Brain microvascular endothelial cell (primary cell): ENCODE data around the gene TSPAN17.

Experiments
- DNase-seq: peaks from one replicate; pipeline ENCODE4 v3.0.0-alpha.2; 2020
- H3K27ac ChIP-seq: fragments of 250-450 bp; sonication (Bioruptor Pico); 2 replicates; pipeline ENCODE4 v1.5.1; 2020; ENCODE audit warnings: mild to moderate bottlenecking, moderate library complexity
- H3K27me3 ChIP-seq: fragments of 250-450 bp; sonication (Bioruptor Pico); replicated peaks from 2 replicates; pipeline ENCODE4 v1.5.1; 2020; ENCODE audit warnings: mild to moderate bottlenecking
- H3K36me3 ChIP-seq: fragments of 250-450 bp; sonication (Bioruptor Pico); replicated peaks from 2 replicates; pipeline ENCODE4 v1.5.1; 2020; ENCODE audit warnings: mild to moderate bottlenecking
- H3K4me3 ChIP-seq: 2 replicates; pipeline ENCODE4 v1.5.1; 2011; ENCODE audit warnings: low read depth, mild to moderate bottlenecking, control low read depth, low read length, moderate library complexity
- in situ Hi-C: cut with HindIII; loops from 2 replicates; pipeline ENCODE4 v1.10.0; 2017; ENCODE audit warnings: low sequenced_read_pairs, low pct_ligation_motif_present
- TF ChIP-seq, protein P1 (sequence below): IDR thresholded peaks from 2 replicates; pipeline ENCODE4 v1.5.1; 2011; ENCODE audit warnings: low read depth, mild to moderate bottlenecking, moderate library complexity, low read length, control low read depth, inconsistent platforms; ENCODE audit errors: missing control alignments

The TSPAN17 gene

DNA sequence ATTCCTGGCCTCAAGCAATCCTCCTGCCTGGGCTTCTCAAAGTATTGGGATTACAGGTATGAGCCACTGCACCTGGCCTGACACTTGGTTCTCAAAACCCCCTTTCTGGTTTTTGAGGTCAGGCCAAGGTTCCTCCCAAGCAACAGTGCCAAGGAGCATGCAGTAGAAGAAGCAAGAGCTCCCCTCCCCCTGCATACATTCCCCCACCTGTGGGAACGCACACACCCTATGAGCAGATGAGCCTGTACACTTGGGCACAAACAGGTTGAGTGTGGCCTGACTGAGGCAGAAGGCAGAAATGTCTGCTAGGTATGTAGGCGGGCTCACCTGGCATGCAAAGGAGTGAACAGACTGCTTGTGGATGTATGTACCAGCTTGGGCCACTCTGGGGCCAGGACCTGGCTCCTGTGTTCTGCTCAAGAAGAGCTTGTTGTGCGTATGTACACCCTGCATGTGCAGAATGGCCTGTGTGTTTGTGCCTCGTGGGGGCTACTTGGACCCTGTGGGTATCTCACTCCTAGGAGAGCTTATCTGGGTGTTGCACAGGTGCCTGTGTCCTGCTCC, 39.1 kb upstream of the TSPAN17 start:
- no peak overlapping the region for H3K27ac ChIP-seq
- no peak for DNase-seq
- H3K27me3 ChIP-seq, result no peaks in the 10 kb centered on the region
- no peaks in the 10 kb centered on the region for H3K36me3 ChIP-seq
- TF ChIP-seq, protein P1, sequence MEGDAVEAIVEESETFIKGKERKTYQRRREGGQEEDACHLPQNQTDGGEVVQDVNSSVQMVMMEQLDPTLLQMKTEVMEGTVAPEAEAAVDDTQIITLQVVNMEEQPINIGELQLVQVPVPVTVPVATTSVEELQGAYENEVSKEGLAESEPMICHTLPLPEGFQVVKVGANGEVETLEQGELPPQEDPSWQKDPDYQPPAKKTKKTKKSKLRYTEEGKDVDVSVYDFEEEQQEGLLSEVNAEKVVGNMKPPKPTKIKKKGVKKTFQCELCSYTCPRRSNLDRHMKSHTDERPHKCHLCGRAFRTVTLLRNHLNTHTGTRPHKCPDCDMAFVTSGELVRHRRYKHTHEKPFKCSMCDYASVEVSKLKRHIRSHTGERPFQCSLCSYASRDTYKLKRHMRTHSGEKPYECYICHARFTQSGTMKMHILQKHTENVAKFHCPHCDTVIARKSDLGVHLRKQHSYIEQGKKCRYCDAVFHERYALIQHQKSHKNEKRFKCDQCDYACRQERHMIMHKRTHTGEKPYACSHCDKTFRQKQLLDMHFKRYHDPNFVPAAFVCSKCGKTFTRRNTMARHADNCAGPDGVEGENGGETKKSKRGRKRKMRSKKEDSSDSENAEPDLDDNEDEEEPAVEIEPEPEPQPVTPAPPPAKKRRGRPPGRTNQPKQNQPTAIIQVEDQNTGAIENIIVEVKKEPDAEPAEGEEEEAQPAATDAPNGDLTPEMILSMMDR, result no peak
- in situ Hi-C loops, result no loop called here
- no peak overlapping the region for H3K4me3 ChIP-seq

DNA sequence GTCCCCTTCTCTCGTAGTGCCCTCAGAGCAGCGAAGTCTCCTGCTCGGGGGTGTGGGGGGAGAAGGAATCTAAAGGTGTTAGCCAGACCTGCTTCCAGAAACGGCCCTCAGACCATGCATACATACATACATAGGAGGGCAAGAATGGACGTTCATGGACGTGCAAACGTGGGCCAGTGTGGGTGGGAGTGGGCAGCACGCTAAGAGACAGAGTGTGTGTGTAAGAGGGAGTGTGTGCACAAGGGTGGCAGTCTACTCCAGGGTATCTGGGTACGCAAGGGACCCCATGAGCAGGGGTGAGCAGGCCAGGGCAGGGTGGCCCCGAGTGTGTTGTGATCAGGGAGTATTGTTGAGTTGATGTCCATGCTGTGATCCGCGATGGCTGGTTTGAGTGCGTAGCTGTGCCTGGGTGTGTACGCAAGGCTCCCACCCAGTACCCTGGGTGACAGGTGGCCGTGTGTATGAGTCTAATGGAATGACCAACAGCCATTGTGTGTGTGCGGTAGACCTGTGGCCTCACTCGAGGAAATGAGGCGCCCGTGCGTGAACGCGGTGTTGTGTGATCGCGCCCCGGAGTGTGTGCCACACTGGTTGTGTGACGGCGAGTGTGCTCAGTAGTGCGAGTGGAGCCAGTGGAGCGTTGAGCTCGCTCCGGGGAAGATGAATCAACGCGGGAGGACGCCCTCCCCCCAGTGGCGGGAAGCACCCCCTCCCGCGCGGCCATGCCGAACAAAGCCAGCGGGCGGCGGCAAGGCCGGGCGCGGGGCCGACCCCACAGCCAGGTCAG, 38.2 kb upstream of the TSPAN17 start:
- in situ Hi-C loops, result no loop called here
- peak overlapping the region; percentile 55 for H3K4me3 ChIP-seq
- TF ChIP-seq, protein P1, result no peak
- no peak overlapping the region for H3K27ac ChIP-seq
- H3K27me3 ChIP-seq, result no peaks in the 10 kb centered on the region
- DNase-seq, result no peak
- H3K36me3 ChIP-seq, result no peaks in the 10 kb centered on the region

DNA sequence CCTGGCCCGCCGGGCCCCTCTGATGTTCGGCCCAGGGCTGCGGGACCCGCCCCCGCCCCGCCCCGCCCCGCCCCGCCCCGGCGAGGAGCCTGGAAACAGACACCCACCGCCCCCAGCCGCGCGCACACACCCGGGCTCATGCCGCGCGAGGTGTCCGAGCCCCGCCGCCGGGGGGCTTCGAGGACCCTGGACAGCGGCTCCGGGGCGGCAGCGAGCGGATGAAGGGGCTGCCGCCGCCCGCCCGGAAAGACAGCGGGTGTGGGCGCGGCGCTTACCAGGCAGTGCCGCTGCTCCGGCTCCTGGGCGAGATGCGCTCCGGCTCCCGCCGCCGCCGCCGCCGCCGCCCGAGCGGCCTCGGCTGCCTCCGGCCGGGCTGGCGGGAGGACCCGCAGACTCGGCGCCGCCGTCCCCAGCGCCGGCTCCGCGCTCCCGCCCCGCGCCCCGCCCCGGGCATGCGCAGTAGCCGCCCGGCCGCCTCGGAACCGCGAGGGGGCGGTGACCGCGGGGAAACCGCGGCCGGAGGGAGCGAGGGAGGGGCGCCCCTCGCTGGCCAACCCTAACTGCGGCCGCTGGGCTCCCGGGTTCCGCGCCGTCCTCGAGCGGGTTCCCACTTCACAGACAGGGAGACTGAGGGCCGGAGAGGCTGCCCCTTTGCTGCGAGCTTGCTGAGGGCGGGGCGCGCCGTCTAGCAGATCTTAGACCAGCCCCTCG, 37.4 kb upstream of the TSPAN17 start, which contains the start of gene GPRIN1:
Gene GPRIN1 (minus strand): TSS at position 433 of the 711 bp plus-strand sequence. CDS start 10,322 bp downstream, outside the sequence.
- H3K27me3 ChIP-seq, result no peaks in the 10 kb centered on the region
- no peak for DNase-seq
- in situ Hi-C loops, result no loop called here
- H3K36me3 ChIP-seq, result no peaks in the 10 kb centered on the region
- H3K4me3 ChIP-seq, result peak within 1 kb of the TSS; percentile 61
- H3K27ac ChIP-seq, result no peak within 1 kb of the TSS
- TF ChIP-seq, protein P1, result peak; percentile 16

DNA sequence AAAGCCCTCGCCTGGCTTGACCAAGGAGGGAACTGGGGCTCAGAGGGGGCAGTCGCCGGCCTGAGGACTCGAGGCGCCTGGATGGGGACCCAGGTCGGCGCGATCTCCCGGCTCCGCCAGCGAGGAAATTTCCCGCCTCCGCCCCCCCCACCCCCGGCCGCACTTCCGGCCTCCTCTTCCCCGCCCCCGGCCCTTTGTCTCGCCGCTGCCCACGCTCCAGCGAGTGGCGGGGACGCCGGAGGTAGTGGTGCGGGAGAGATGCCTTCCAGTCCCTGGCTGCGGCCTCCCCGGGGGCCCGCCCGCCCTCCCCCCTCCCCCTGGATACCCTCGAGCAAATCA, 36.9 kb upstream of the TSPAN17 start:
- in situ Hi-C loops, result no loop called here
- H3K27me3 ChIP-seq, result no peaks in the 10 kb centered on the region
- TF ChIP-seq, protein P1, result no peak
- no peak overlapping the region for H3K27ac ChIP-seq
- peak overlapping the region; percentile 61 for H3K4me3 ChIP-seq
- no peak for DNase-seq
- H3K36me3 ChIP-seq, result no peaks in the 10 kb centered on the region

DNA sequence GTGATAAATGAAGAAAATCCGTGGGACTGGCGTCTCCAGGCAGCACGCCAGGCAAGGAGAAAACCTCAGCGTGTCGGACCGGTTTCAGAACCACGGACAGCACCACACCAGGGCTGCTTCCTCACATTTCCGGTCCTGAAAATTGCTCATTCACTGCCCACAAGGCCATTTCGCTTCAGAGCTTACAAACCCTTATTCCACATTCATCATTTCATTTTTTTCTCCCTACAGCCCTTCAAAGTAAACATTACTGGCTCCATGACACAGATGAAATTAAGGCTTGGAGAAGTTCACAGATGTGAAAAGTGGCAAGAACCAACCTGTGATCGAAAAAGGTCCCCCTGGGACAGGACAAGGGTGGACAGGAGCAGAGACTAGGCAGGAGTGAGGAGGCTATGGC, 35.8 kb upstream of the TSPAN17 start:
- H3K4me3 ChIP-seq, result no peak overlapping the region
- in situ Hi-C loops, result no loop called here
- no peaks in the 10 kb centered on the region for H3K36me3 ChIP-seq
- TF ChIP-seq, protein P1, result no peak
- no peak overlapping the region for H3K27ac ChIP-seq
- H3K27me3 ChIP-seq, result no peaks in the 10 kb centered on the region
- peak; percentile 81 for DNase-seq
